Heart left ventricle (tissue), 13 donors: Measurements from ENCODE around the gene MPPED1.

Experiments
- CTCF ChIP-seq, 12 donors: fragments of 200-600 bp; sonication (generic) in 4 of 12; IDR thresholded peaks; one replicate each; pipeline versions ENCODE4 v1.5.0 to v1.8.0; 2018 to 2022; ENCODE audit warnings: antibody characterized with exemption in 12 of 12, mild to moderate bottlenecking in 5 of 12
- POLR2A ChIP-seq, 2 donors: fragments of 450-650 bp; IDR thresholded peaks; one replicate each; pipeline ENCODE4 v1.6.1; 2017; ENCODE audit warnings: antibody characterized with exemption in 2 of 2, mild to moderate bottlenecking in 2 of 2, moderate library complexity in 2 of 2
- donor health status: ischemic (EF 13 %, LVEDD 7.1; RV severe dilation, severe dysfunction).
- donor health status: DM: no; HTN: yes; CAD: no.
- donor health status: DM: no; HTN: no; CAD: no.
- donor health status: ischemic (EF 25% LVEDD 6.9; RV normal size, moderate dysfunction).
- donor health status: ischemic (EF 25% LVEDD 5.7; RV mildly dilated, moderate dysfunction).
- donor health status: ischemic (EF 35%, LVEDD 5.7; RV mildly dilated, moderate dysfunction).
- donor health status: nonischemic (EF 11% LVEDD 7.7; RV severe dilation, severe dysfunction).
- donor health status: DM: yes; HTN: yes; CAD: no.
- donor health status: PGD.
- donor health status: ischemic (EF 29% LVEDD 5.4; RV normal size, mild dysfunction).
- donor health status: nonischemic (EF 23%, LVEDD 6.1; RV moderate dilation, normal function).

- TF ChIP-seq CTCF (IDR thresholded peaks at IDR 0.05) (no peak), POLR2A (IDR thresholded peaks at IDR 0.05) (no peak)
These were observed 61.6 kb downstream of the MPPED1 start for GRCh38 chr22:43473441-43473840.
